ENCODE measurements around the gene FUOM. TPM values are rescaled to one million over a fixed set of nuclear protein-coding genes. Genes with fewer than 3 reads are reported as not detected.

Gene FUOM
- total RNA-seq, 1 donor from 2014 or later = 20.4 TPM

DNA sequence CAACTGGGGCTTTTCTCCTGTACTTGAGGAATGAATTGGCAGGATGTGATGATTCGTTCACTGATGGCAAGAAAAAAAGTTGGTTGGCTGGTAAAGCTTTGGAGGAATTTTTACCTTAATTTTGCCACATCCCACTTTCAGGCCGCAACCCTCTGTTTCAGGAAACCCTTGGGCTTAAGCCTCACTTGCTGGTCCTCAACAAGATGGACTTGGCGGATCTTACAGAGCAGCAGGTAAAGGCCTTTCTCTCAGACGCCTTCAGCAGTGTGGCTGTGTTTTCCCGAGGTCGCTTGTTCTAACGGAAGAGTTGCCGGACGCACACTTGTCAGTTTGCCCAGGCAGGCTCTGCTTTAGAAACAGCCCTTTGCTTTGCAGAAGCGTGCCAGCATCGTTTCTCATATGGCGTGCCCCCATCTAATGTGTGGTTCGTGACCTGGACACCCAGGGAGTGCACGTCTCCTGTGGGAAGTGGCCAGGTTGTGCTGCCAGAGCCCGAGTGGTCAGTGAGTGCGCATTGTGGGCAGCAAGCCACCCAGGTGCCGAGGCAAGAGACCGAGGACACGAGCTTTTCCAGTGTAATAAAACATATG, 38.3 kb upstream of the FUOM start:
- peak overlapping the region; percentile 98 for H3K4me3 Mint-ChIP-seq
- H3K9me3 Mint-ChIP-seq = no peaks in the 10 kb centered on the region
- no peak overlapping the region for H3K27ac Mint-ChIP-seq
- TF ChIP-seq, protein P1, sequence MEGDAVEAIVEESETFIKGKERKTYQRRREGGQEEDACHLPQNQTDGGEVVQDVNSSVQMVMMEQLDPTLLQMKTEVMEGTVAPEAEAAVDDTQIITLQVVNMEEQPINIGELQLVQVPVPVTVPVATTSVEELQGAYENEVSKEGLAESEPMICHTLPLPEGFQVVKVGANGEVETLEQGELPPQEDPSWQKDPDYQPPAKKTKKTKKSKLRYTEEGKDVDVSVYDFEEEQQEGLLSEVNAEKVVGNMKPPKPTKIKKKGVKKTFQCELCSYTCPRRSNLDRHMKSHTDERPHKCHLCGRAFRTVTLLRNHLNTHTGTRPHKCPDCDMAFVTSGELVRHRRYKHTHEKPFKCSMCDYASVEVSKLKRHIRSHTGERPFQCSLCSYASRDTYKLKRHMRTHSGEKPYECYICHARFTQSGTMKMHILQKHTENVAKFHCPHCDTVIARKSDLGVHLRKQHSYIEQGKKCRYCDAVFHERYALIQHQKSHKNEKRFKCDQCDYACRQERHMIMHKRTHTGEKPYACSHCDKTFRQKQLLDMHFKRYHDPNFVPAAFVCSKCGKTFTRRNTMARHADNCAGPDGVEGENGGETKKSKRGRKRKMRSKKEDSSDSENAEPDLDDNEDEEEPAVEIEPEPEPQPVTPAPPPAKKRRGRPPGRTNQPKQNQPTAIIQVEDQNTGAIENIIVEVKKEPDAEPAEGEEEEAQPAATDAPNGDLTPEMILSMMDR (conservative IDR thresholded peaks at IDR 0.05) = no peak
- peaks cover 9% of the 10 kb centered on the region for H3K4me1 Mint-ChIP-seq (ENCODE audit: unreplicated experiment)
- peaks cover 8% of the 10 kb centered on the region for H3K36me3 Mint-ChIP-seq
- H3K27me3 Mint-ChIP-seq = no peaks in the 10 kb centered on the region
- peak; percentile 60 for DNase-seq (ENCODE audit: extremely low spot score, unreplicated experiment)

GRCh38 chr10:133394801-133395221, 37.0 kb upstream of the FUOM start:
- DNase-seq (ENCODE audit: extremely low spot score, unreplicated experiment) = no peak
- H3K27ac Mint-ChIP-seq = peak overlapping the region; percentile 96
- H3K4me1 Mint-ChIP-seq (ENCODE audit: unreplicated experiment) = peaks cover 9% of the 10 kb centered on the region
- no peaks in the 10 kb centered on the region for H3K9me3 Mint-ChIP-seq
- TF ChIP-seq, protein P1 (conservative IDR thresholded peaks at IDR 0.05) = no peak
- H3K4me3 Mint-ChIP-seq = peak overlapping the region; percentile 98
- no peaks in the 10 kb centered on the region for H3K27me3 Mint-ChIP-seq
- peaks cover 8% of the 10 kb centered on the region for H3K36me3 Mint-ChIP-seq

DNA sequence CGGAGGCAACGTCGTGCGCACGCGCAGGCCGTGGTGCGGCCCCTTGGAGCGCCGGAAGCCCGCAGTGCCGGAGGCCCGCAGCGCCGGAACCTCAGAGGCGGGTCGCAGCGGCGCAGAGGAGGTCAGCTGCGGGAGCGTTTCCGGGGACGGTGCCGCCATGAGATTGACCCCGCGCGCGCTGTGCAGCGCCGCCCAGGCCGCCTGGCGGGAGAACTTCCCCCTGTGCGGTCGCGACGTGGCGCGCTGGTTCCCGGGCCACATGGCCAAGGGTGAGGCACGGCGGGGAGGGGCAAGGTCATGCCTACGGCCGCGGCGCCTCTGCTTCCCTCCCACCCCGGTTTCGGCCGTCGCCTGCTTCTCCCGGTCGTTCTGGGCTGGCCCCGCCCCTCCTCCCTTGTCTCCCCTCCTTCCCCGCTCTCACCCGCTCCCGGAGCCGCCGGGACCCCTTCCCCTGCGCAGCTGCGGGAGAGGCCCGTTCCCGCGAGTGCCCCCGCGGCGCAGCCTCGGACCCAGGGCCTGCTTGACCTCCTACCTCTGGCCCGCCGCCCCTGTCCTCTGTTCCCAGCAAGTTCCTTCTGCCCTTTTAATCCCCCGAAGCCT, 36.3 kb upstream of the FUOM start, which contains the start of gene MTG1:
Gene MTG1 (plus strand): TSS at position 94 of the 600 bp plus-strand sequence. CDS start 64 bp downstream, at position 158.
- TF ChIP-seq, protein P1 (conservative IDR thresholded peaks at IDR 0.05) = peak; percentile 38
- DNase-seq (ENCODE audit: extremely low spot score, unreplicated experiment) = peak; percentile 97
- Mint-ChIP-seq H3K4me1 (ENCODE audit: unreplicated experiment) (peaks cover 9% of the 10 kb centered on the region), H3K27me3 (no peaks in the 10 kb centered on the region), H3K9me3 (no peaks in the 10 kb centered on the region), H3K36me3 (peaks cover 8% of the 10 kb centered on the region), H3K27ac (peak within 1 kb of the TSS; percentile 96), H3K4me3 (peak within 1 kb of the TSS; percentile 98)

DNA sequence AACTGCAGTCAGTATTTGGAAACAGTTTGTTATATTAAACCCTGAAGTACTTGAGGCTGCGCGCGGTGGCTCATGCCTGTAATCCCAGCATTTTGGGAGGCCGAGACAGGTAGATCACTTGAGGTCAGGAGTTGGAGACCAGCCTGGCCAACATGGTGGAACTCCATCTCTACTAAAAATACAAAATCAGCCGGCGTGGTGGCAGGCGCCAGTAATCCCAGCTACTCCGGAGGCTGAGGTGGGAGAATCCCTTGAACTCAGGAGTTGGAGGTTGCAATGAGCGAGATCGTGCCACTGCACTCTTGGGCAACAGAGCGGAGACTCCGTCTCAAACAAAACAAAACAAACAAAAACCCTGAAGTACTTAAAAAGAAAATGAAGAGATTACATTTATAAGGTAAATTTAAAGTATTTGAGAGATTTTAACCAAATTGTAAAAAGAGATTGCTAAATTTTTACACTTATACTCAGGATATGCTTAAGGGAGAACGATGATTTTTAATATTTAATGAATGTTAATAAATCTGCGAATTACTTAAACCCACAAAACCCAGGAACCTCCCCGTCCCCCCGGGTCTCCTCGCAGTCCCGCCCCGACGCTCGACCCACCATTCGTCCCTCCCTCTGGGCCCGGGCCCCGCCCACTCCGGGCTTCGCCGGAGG, 35.7 kb upstream of the FUOM start:
- Mint-ChIP-seq H3K27me3 (no peaks in the 10 kb centered on the region), H3K4me1 (ENCODE audit: unreplicated experiment) (peaks cover 9% of the 10 kb centered on the region), H3K9me3 (no peaks in the 10 kb centered on the region), H3K4me3 (peak overlapping the region; percentile 98), H3K36me3 (peaks cover 8% of the 10 kb centered on the region), H3K27ac (peak overlapping the region; percentile 73)
- TF ChIP-seq, protein P1 (conservative IDR thresholded peaks at IDR 0.05) = no peak
- DNase-seq (ENCODE audit: extremely low spot score, unreplicated experiment) = no peak

GRCh38 chr10:133391761-133392518, 34.1 kb upstream of the FUOM start:
- DNase-seq (ENCODE audit: extremely low spot score, unreplicated experiment) = no peak
- H3K27ac Mint-ChIP-seq = no peak overlapping the region
- H3K9me3 Mint-ChIP-seq = no peaks in the 10 kb centered on the region
- H3K4me1 Mint-ChIP-seq (ENCODE audit: unreplicated experiment) = peaks cover 9% of the 10 kb centered on the region
- TF ChIP-seq, protein P1 (conservative IDR thresholded peaks at IDR 0.05) = no peak
- H3K27me3 Mint-ChIP-seq = no peaks in the 10 kb centered on the region
- no peak overlapping the region for H3K4me3 Mint-ChIP-seq
- H3K36me3 Mint-ChIP-seq = peaks cover 3% of the 10 kb centered on the region

Measured in type B pancreatic cell (in vitro differentiated cells).